Neural cell (in vitro differentiated cells): ENCODE measurements around the gene URAD. TPM values are rescaled to one million over a fixed set of nuclear protein-coding genes. Genes with fewer than 3 reads are reported as not detected.

Experiments
- H2AFZ ChIP-seq: fragments of 200-600, 300-800 bp; sonication (generic), shearing (Covaris generic); 2 replicates; pipeline ENCODE4 v1.6.0; 2014; ENCODE audit warnings: low read depth, mild to moderate bottlenecking, antibody characterized with exemption, low read length, moderate library complexity
- H3F3A ChIP-seq: fragments of 200-600 bp; shearing (Covaris generic); 2 replicates; pipeline ENCODE4 v1.6.1; 2016; ENCODE audit warnings: mild to moderate bottlenecking, moderate library complexity, mixed read lengths, antibody characterized with exemption, low read length; ENCODE audit not compliant: insufficient read depth, poor library complexity, severe bottlenecking
- H3K27ac ChIP-seq: fragments of 200-600, 300-800 bp; sonication (generic), shearing (Covaris generic); 2 replicates; pipeline ENCODE4 v1.5.1; 2014; ENCODE audit warnings: mild to moderate bottlenecking, low read length, moderate library complexity
- H3K27me3 ChIP-seq: fragments of 300-800, 200-600 bp; sonication (generic), shearing (Covaris generic); 2 replicates; pipeline ENCODE4 v1.6.0; 2014; ENCODE audit warnings: mild to moderate bottlenecking, low read depth, low read length, moderate library complexity; ENCODE audit not compliant: insufficient read depth
- H3K36me3 ChIP-seq: fragments of 300-800, 200-600 bp; sonication (generic), shearing (Covaris generic); 2 replicates; pipeline ENCODE4 v1.5.1; 2014; ENCODE audit warnings: mild to moderate bottlenecking, antibody characterized with exemption, low read length, moderate library complexity; ENCODE audit not compliant: insufficient read depth
- H3K4me2 ChIP-seq: fragments of 300-800, 200-600 bp; sonication (generic), shearing (Covaris generic); 2 replicates; pipeline ENCODE4 v1.6.0; 2014; ENCODE audit warnings: mild to moderate bottlenecking, low read length
- H3K4me3 ChIP-seq: fragments of 300-800, 200-600 bp; sonication (generic), shearing (Covaris generic); 2 replicates; pipeline ENCODE4 v1.5.1; 2014; ENCODE audit warnings: mild to moderate bottlenecking, low read length, moderate library complexity
- H3K79me2 ChIP-seq: fragments of 200-600 bp; shearing (Covaris generic); replicated peaks from 2 replicates; pipeline ENCODE4 v1.6.0; 2014; ENCODE audit warnings: mild to moderate bottlenecking, low read length, moderate library complexity; ENCODE audit not compliant: insufficient read depth
- H3K9ac ChIP-seq: fragments of 300-800, 200-600 bp; sonication (generic), shearing (Covaris generic); 2 replicates; pipeline ENCODE4 v1.6.1; 2016; ENCODE audit warnings: mild to moderate bottlenecking, low read length, mixed read lengths
- H3K9me2 ChIP-seq: fragments of 200-600 bp; shearing (Covaris generic); 2 replicates; pipeline ENCODE4 v1.6.1; 2016; ENCODE audit warnings: mild to moderate bottlenecking, low read length, mixed read lengths; ENCODE audit not compliant: insufficient read depth
- H3K9me3 ChIP-seq: fragments of 200-600, 300-800 bp; sonication (generic), shearing (Covaris generic); 2 replicates; pipeline ENCODE4 v1.6.1; 2016; ENCODE audit warnings: mild to moderate bottlenecking, mixed run types, low read length, moderate library complexity, mixed read lengths
- H4K20me1 ChIP-seq: fragments of 200-600 bp; shearing (Covaris generic); 2 replicates; pipeline ENCODE4 v1.6.1; 2016; ENCODE audit warnings: mild to moderate bottlenecking, mixed run types; ENCODE audit not compliant: insufficient read depth
- CTCF ChIP-seq: fragments of 450-650 bp; IDR thresholded peaks from 2 replicates; pipeline ENCODE4 v1.5.1; 2014; ENCODE audit warnings: antibody characterized with exemption, mild to moderate bottlenecking, moderate library complexity; ENCODE audit not compliant: poor library complexity, severe bottlenecking
- EP300 ChIP-seq: fragments of 450-650 bp; conservative IDR thresholded peaks from 2 replicates; pipeline ENCODE4 v1.6.1; 2014; ENCODE audit warnings: antibody characterized with exemption, mild to moderate bottlenecking, moderate library complexity; ENCODE audit not compliant: poor library complexity, severe bottlenecking
- EZH2 ChIP-seq: fragments of 200-600, 300-800 bp; shearing (Covaris generic), sonication (generic); IDR thresholded peaks from 2 replicates; pipeline ENCODE4 v1.6.1; 2014; ENCODE audit warnings: antibody characterized with exemption, low read length, borderline replicate concordance, mild to moderate bottlenecking; ENCODE audit not compliant: insufficient read depth, poor library complexity, severe bottlenecking
- MXI1 ChIP-seq: fragments of 450-650 bp; conservative IDR thresholded peaks from 2 replicates; pipeline ENCODE4 v1.6.1; 2014; ENCODE audit warnings: antibody characterized with exemption, mild to moderate bottlenecking; ENCODE audit not compliant: poor library complexity, severe bottlenecking
- POLR2AphosphoS5 ChIP-seq: IDR thresholded peaks from 2 replicates; pipeline ENCODE4 v1.6.1; 2012
- RAD21 ChIP-seq: fragments of 450-650 bp; conservative IDR thresholded peaks from 2 replicates; pipeline ENCODE4 v1.6.1; 2014; ENCODE audit warnings: antibody characterized with exemption, mild to moderate bottlenecking, moderate library complexity
- REST ChIP-seq: IDR thresholded peaks from 2 replicates; pipeline ENCODE4 v1.6.1; 2012; ENCODE audit warnings: borderline replicate concordance
- SMC3 ChIP-seq: fragments of 450-650 bp; conservative IDR thresholded peaks from 2 replicates; pipeline ENCODE4 v1.6.1; 2014; ENCODE audit warnings: antibody characterized with exemption, mild to moderate bottlenecking, moderate library complexity; ENCODE audit not compliant: poor library complexity
- TAF1 ChIP-seq: IDR thresholded peaks from 2 replicates; pipeline ENCODE4 v1.6.1; 2012; ENCODE audit warnings: low read depth
- polyA plus RNA-seq: library from polyadenylated mRNA; depleted of rRNA; stranded (reverse); fragments of >200 nt; gene quantifications from 2 replicates; pipeline ENCODE4 v1.2.3, GENCODE V29; 2014

URAD gene
- polyA plus RNA-seq, 1 donor from 2014 or later, result not detected

- no peak overlapping the region for H3K9ac ChIP-seq
- H3K79me2 ChIP-seq, result no peaks in the 10 kb centered on the region
- TF ChIP-seq TAF1 (no peak), POLR2AphosphoS5 (no peak), RAD21 (no peak), CTCF (no peak), REST (no peak), EZH2 (no peak), MXI1 (no peak), SMC3 (no peak), EP300 (no peak)
- no peak overlapping the region for H3K4me3 ChIP-seq
- H3K27me3 ChIP-seq, result no peaks in the 10 kb centered on the region
- no peak overlapping the region for H2AFZ ChIP-seq
- H3K4me2 ChIP-seq, result no peak overlapping the region
- H3F3A ChIP-seq, result no peaks in the 10 kb centered on the region
- H3K9me2 ChIP-seq, result no peaks in the 10 kb centered on the region
- H3K9me3 ChIP-seq, result no peaks in the 10 kb centered on the region
- H3K27ac ChIP-seq, result no peak overlapping the region
- H4K20me1 ChIP-seq, result no peaks in the 10 kb centered on the region
- no peaks in the 10 kb centered on the region for H3K36me3 ChIP-seq
Measured at GRCh38 chr13:28013482-28013881, 25.0 kb upstream of the URAD start.

GRCh38 chr13:28012896-28013295, 24.4 kb upstream of the URAD start:
- H3K9me3 ChIP-seq, result no peaks in the 10 kb centered on the region
- no peaks in the 10 kb centered on the region for H3K27me3 ChIP-seq
- H3F3A ChIP-seq, result no peaks in the 10 kb centered on the region
- no peaks in the 10 kb centered on the region for H3K79me2 ChIP-seq
- H3K36me3 ChIP-seq, result no peaks in the 10 kb centered on the region
- H3K9ac ChIP-seq, result no peak overlapping the region
- H3K27ac ChIP-seq, result no peak overlapping the region
- no peak overlapping the region for H3K4me2 ChIP-seq
- H3K4me3 ChIP-seq, result no peak overlapping the region
- no peak for TF ChIP-seq REST
- no peak for TF ChIP-seq EZH2
- TF ChIP-seq POLR2AphosphoS5, result no peak
- TF ChIP-seq CTCF, result no peak
- no peak for TF ChIP-seq MXI1
- TF ChIP-seq EP300, result no peak
- no peak for TF ChIP-seq RAD21
- TF ChIP-seq TAF1, result no peak
- TF ChIP-seq SMC3, result no peak
- no peak overlapping the region for H2AFZ ChIP-seq
- no peaks in the 10 kb centered on the region for H3K9me2 ChIP-seq
- H4K20me1 ChIP-seq, result no peaks in the 10 kb centered on the region
